Mucosa of descending colon (tissue), 3 donors: ENCODE measurements around the gene TRAK1. TPM values are rescaled to one million over a fixed set of nuclear protein-coding genes. Genes with fewer than 3 reads are reported as not detected.

Experiments used
- ATAC-seq: fragments of 200-7000 bp; cut with Tn5 transposase; one replicate; pipeline ENCODE4 v1.9.1; 2020; ENCODE audit warnings: mild to moderate bottlenecking, moderate library complexity
- DNase-seq, 3 donors: peaks; one replicate each; pipeline ENCODE4 v3.0.0-alpha.2; 2020
- H3K36me3 ChIP-seq: fragments of 200-600 bp; one replicate; pipeline ENCODE4 v1.8.0; 2021; ENCODE audit warnings: low read depth, mild to moderate bottlenecking
- H3K4me1 ChIP-seq: fragments of 200-600 bp; one replicate; pipeline ENCODE4 v1.8.0; 2021; ENCODE audit warnings: low read depth, mild to moderate bottlenecking
- H3K4me3 ChIP-seq: fragments of 200-600 bp; one replicate; pipeline ENCODE4 v1.8.0; 2021; ENCODE audit warnings: mild to moderate bottlenecking
- H3K9me3 ChIP-seq: fragments of 200-600 bp; one replicate; pipeline ENCODE4 v1.8.0; 2021; ENCODE audit warnings: mild to moderate bottlenecking
- intact Hi-C, 2 donors: fragments of 100-400 bp; cut with DNase I in 1 of 2; cut with micrococcal nuclease in 1 of 2; formaldehyde crosslinking; loops; one replicate each; pipeline versions ENCODE4 v1.11.0 to v1.11.1; 2022; cut with DNase I, micrococcal nuclease
- total RNA-seq, 3 donors: library from RNA; stranded (reverse); fragmentation: NEBNext Ultra II Directional in 2 of 3; extraction: Animal tissue kit (Norgen Biotek cat#: 25700) in 2 of 3; gene quantifications; one replicate each; pipeline versions ENCODE4 v1.2.1 to v1.2.4, GENCODE V29; 2021 to 2023
- TF ChIP-seq, protein P1 (sequence below): fragments of 200-600 bp; IDR thresholded peaks from one replicate; pipeline ENCODE4 v1.8.0; 2022; ENCODE audit warnings: antibody characterized with exemption, mild to moderate bottlenecking
- donor health status: DM: no; HTN: no; CAD: no; lungs with moderate emphysema.
- donor health status: DM: no; HTN: no; CAD: no.
- donor health status: DM: no; HTN: yes; CAD: no.

The TRAK1 gene
- total RNA-seq, 3 donors from 2014 or later = 61.8 to 104 (median 83.4) TPM

DNA sequence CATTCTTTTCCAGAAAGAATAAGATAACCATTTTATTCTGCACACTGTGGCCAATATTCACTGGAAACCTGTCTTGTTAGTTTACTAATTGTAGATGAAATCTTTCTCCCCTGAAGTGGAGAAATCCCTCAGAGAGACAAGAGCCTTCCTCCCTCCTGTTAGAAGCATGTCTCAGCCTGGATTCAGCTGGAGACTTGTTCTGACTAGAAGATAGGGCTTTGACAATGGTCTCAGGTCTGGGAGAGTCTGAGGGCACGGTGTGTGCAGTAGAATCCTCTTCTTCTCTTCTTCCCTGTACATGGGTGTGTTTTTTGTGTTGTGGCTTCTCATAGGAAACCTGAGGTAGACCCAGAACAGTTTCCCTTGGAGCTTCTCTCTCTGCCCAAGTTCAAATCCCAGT, 154.9 kb downstream of the TRAK1 start:
- no peaks in the 10 kb centered on the region for H3K36me3 ChIP-seq
- intact Hi-C loops = loop anchor here (5.0 kb wide), 2 partner anchors 196 to 201 kb away; no protein-coding TSS in a partner anchor

DNA sequence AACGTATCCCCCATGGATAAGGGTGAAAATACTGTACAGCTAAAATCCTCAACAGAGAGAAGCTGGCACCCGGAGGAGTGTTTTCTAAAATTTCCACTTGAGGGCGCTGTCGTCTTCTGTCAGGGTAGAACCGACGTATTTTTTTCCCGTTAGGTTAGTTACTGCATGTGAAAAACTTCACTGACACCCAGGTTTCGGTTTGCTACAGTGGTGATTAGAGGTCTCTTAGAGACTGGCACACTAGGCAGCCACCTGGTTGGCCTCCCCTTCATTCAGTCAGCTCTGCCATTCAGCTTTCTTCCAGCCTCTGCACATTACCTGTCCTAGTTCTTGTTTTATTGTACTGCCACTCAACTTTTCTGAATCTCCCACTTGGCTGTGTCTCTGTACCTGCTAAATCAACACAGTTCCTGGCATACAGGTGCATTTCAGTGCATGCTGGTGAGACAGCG, 156.4 kb downstream of the TRAK1 start:
- TF ChIP-seq, protein P1, sequence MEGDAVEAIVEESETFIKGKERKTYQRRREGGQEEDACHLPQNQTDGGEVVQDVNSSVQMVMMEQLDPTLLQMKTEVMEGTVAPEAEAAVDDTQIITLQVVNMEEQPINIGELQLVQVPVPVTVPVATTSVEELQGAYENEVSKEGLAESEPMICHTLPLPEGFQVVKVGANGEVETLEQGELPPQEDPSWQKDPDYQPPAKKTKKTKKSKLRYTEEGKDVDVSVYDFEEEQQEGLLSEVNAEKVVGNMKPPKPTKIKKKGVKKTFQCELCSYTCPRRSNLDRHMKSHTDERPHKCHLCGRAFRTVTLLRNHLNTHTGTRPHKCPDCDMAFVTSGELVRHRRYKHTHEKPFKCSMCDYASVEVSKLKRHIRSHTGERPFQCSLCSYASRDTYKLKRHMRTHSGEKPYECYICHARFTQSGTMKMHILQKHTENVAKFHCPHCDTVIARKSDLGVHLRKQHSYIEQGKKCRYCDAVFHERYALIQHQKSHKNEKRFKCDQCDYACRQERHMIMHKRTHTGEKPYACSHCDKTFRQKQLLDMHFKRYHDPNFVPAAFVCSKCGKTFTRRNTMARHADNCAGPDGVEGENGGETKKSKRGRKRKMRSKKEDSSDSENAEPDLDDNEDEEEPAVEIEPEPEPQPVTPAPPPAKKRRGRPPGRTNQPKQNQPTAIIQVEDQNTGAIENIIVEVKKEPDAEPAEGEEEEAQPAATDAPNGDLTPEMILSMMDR = peak; percentile 25
- peak in 2 of 3 donors; percentile 54 to 74 for DNase-seq
- H3K4me3 ChIP-seq = no peak overlapping the region
- ATAC-seq = peak; percentile 65
- no peaks in the 10 kb centered on the region for H3K36me3 ChIP-seq
- H3K4me1 ChIP-seq = no peaks in the 10 kb centered on the region
- no peaks in the 10 kb centered on the region for H3K9me3 ChIP-seq
- intact Hi-C loops = loop anchor here (5.0 kb wide), 2 partner anchors 195 to 200 kb away; no protein-coding TSS in a partner anchor

More for the DNA sequence above, 154.9 kb downstream of the TRAK1 start:
- Histone ChIP-seq H3K9me3 (no peaks in the 10 kb centered on the region), H3K4me3 (no peak overlapping the region), H3K4me1 (no peaks in the 10 kb centered on the region)
- ATAC-seq (no peak), DNase-seq (no peak)
- TF ChIP-seq, protein P1 = no peak

DNA sequence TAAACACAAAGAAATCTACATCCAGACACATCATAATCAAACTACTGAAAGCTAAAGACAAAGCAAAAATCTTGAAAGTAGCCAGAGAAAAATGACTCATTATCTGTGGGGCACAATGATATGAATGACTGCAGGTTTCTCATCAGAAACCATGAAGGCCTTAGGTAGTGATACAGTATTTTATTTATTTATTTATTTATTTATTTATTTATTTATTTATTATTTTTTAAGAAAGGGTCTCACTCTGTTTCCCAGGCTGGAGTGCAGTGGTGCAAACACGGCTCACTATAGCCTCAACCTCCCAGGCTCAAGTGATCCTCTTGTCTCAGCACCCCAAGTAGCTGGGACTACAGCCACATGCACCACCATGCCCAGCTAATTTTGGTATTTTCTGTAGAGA, 159.6 kb downstream of the TRAK1 start:
- ATAC-seq (no peak), DNase-seq (no peak)
- H3K36me3 ChIP-seq = no peaks in the 10 kb centered on the region
- H3K4me1 ChIP-seq = no peaks in the 10 kb centered on the region
- TF ChIP-seq, protein P1 = no peak
- no peak overlapping the region for H3K4me3 ChIP-seq
- intact Hi-C loops = no loop called here
- no peaks in the 10 kb centered on the region for H3K9me3 ChIP-seq

DNA sequence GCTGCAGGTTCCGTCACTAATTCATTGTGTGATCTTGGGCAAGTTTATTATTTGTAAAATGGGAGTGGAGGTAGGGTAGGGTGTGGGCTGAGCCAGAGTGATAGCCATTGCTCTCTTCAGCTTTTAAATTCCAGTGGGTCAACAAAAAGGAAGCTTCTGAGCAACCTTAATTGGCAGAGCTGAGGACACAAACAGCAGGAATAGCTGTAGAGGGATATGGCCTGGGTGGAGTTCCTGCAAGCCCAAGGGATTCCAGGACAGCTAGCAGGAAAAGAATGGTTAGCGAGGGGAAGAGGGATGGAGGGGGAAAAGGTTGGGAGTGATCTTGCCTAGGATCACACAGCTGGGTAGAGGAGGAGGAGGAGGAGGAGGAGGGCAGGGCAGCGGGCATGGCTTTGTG, 163.4 kb downstream of the TRAK1 start:
- intact Hi-C loops = no loop called here
- ATAC-seq (peak; percentile 78), DNase-seq (peak in 1 of 3 donors; percentile 12)
- H3K36me3 ChIP-seq = no peaks in the 10 kb centered on the region
- no peaks in the 10 kb centered on the region for H3K4me1 ChIP-seq
- no peak overlapping the region for H3K4me3 ChIP-seq
- TF ChIP-seq, protein P1 = no peak
- H3K9me3 ChIP-seq = no peaks in the 10 kb centered on the region

DNA sequence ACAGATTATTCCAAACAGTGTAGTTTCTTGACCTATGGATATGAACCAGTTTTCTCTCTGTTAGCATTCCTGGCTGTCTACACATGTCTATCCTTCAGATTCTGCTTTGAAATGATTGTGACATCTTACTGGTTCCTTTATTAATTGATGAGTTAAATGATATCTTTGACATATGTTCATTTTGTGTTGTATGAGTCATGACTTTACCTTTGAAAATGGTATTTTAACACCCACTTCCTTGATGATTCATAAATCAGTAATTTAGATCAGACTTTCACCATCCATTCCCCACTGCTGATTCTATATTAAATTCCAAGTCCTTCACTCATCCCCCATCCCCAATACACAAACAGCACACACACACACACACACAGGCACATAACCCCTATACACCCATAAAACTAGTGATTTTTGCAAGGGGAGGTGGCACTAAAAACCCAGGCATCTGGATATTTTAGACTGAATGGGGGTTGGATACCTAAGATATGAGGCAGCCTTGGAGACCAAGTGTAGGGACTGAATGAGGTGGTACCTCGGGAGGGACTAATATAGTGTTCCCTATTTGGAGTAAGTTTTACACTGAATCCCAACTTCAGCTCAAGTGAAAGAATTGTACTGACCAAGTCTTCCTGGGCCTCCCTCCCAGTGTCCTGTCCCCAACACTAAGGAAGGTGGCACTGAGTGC, 165.1 kb downstream of the TRAK1 start:
- intact Hi-C loops = no loop called here
- TF ChIP-seq, protein P1 = no peak
- no peaks in the 10 kb centered on the region for H3K9me3 ChIP-seq
- H3K4me1 ChIP-seq = no peaks in the 10 kb centered on the region
- H3K4me3 ChIP-seq = no peak overlapping the region
- DNase-seq (no peak), ATAC-seq (no peak)
- H3K36me3 ChIP-seq = no peaks in the 10 kb centered on the region
